ENCODE data around the gene JAM3.

DNA sequence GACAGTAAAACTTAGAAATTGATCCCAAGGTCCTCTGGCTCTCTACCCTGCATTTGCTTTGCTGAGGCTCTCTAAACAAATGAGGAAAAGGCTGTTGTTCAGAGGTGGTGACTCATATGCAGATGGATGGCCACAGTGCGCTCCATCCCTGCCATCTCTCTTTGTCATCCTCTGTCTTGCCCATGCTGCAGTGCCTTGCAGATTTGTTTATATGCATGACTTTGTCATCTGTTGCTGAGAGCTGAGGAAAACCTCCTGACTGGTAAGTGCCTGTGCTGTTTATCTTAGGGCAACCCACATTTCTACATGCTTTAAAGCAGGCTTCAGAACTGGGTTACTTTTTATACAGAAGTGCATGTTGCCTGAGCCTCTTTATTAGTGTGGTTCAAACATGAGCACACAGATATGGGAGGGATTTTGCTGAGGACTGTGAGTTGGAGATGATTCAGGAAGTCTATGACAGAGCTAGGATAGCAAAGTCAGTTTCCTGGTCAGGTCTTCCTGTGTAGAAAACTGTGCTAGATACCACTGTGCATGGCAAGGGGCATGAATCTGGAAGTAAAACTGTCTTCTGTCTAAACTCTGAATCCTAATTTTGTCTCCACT is 57.4 kb downstream of the JAM3 start:
- TF ChIP-seq, protein P1, sequence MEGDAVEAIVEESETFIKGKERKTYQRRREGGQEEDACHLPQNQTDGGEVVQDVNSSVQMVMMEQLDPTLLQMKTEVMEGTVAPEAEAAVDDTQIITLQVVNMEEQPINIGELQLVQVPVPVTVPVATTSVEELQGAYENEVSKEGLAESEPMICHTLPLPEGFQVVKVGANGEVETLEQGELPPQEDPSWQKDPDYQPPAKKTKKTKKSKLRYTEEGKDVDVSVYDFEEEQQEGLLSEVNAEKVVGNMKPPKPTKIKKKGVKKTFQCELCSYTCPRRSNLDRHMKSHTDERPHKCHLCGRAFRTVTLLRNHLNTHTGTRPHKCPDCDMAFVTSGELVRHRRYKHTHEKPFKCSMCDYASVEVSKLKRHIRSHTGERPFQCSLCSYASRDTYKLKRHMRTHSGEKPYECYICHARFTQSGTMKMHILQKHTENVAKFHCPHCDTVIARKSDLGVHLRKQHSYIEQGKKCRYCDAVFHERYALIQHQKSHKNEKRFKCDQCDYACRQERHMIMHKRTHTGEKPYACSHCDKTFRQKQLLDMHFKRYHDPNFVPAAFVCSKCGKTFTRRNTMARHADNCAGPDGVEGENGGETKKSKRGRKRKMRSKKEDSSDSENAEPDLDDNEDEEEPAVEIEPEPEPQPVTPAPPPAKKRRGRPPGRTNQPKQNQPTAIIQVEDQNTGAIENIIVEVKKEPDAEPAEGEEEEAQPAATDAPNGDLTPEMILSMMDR (IDR thresholded peaks at IDR 0.05): no peak
- TF ChIP-seq EZH2 (IDR thresholded peaks at IDR 0.05): no peak
